Kidney (tissue), 22 donors: ENCODE data around the gene CHST10. TPM values are rescaled to one million over a fixed set of nuclear protein-coding genes. Genes with fewer than 3 reads are reported as not detected.
"Not testable (repeated sequence)": the region's sequence is repeated elsewhere in the genome, so short reads cannot be mapped to it uniquely, and the experiment has no call there.

Experiments
- DNase-seq, 5 donors: peaks; one replicate each; pipeline ENCODE4 v3.0.0-alpha.2; 2013 to 2020
- FAIRE-seq: peaks from 2 replicates; lab custom pipeline; 2012; peaks lifted over from hg19 to GRCh38; lab: Jason Lieb, UNC
- H3K27ac ChIP-seq, 2 donors: one replicate each; pipeline ENCODE4 v1.7.0; 2013; ENCODE audit warnings: low read depth in 2 of 2, low read length in 2 of 2, inconsistent platforms in 1 of 2
- H3K27me3 ChIP-seq: one replicate; pipeline ENCODE4 v1.7.1; 2013; ENCODE audit warnings: low read length, inconsistent platforms; ENCODE audit not compliant: control insufficient read depth, insufficient read depth
- H3K36me3 ChIP-seq, 3 donors: one replicate each; pipeline versions ENCODE4 v1.7.0 to v1.7.1; 2013; ENCODE audit warnings: low read length in 3 of 3, control low read depth in 1 of 3, inconsistent platforms in 1 of 3; ENCODE audit not compliant: insufficient read depth in 3 of 3, control insufficient read depth in 2 of 3
- H3K4me1 ChIP-seq, 3 donors: one replicate each; pipeline versions ENCODE4 v1.7.0 to v1.7.1; 2013; ENCODE audit warnings: low read length in 3 of 3, inconsistent platforms in 1 of 3, low read depth in 1 of 3; ENCODE audit not compliant: control insufficient read depth in 2 of 3, insufficient read depth in 2 of 3
- H3K4me3 ChIP-seq, 3 donors: one replicate each; pipeline versions ENCODE4 v1.7.0 to v1.8.1; 2013; ENCODE audit warnings: low read length in 3 of 3, control low read depth in 1 of 3, inconsistent platforms in 1 of 3
- H3K9ac ChIP-seq, 3 donors: one replicate each; pipeline versions ENCODE4 v1.7.0 to v1.7.1; 2013; ENCODE audit warnings: low read length in 3 of 3, control low read depth in 1 of 3, inconsistent platforms in 1 of 3
- H3K9me3 ChIP-seq, 3 donors: one replicate each; pipeline versions ENCODE4 v1.7.0 to v1.7.1; 2013; ENCODE audit warnings: low read length in 3 of 3, control low read depth in 1 of 3, inconsistent platforms in 1 of 3; ENCODE audit not compliant: control insufficient read depth in 2 of 3, insufficient read depth in 1 of 3
- CTCF ChIP-seq: IDR thresholded peaks from 3 replicates; pipeline ENCODE4 v1.5.1; 2012; ENCODE audit warnings: mild to moderate bottlenecking, moderate library complexity, borderline replicate concordance; ENCODE audit not compliant: insufficient read depth; ENCODE audit errors: extremely low read depth
- intact Hi-C: fragments of 100-400 bp; cut with DNase I; formaldehyde crosslinking; loops from one replicate; pipeline ENCODE4 v1.11.1; 2022
- long read RNA-seq, 10 donors: library from polyadenylated mRNA in 1 of 10; unstranded in 1 of 10; transcript quantifications; one replicate each; pipeline ENCODE4 v2.0.0 and lab custom pipeline, GENCODE V29; 2021 to 2026
- polyA plus RNA-seq: library from polyadenylated mRNA; stranded (reverse); fragments of 350-450 nt; fragmentation: Illumina TruSeq; extraction: RNeasy Lipid Tissue Mini Kit (QIAGEN cat#74804); gene quantifications from one replicate; pipeline ENCODE4 v1.2.3, GENCODE V29; 2014; ENCODE audit warnings: low read depth, low replicate concordance; ENCODE audit not compliant: insufficient read depth
- total RNA-seq: library from RNA; stranded (reverse); fragmentation: NEBNext Ultra II Directional; extraction: Animal tissue kit (Norgen Biotek cat#: 25700); gene quantifications from one replicate; pipeline ENCODE4 v1.2.1, GENCODE V29; 2021
- donor health status: control.
- donor health status: control.
- donor health status: control.
- donor health status: control.
- donor health status: control.
- donor health status: DM: yes; HTN: yes; CAD: no.
- donor health status: Normal renal cell carcinoma (clear cell type).

Gene CHST10, protein sequence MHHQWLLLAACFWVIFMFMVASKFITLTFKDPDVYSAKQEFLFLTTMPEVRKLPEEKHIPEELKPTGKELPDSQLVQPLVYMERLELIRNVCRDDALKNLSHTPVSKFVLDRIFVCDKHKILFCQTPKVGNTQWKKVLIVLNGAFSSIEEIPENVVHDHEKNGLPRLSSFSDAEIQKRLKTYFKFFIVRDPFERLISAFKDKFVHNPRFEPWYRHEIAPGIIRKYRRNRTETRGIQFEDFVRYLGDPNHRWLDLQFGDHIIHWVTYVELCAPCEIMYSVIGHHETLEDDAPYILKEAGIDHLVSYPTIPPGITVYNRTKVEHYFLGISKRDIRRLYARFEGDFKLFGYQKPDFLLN
- total RNA-seq (7.1 TPM), polyA plus RNA-seq (6.2 TPM)
- long read RNA-seq, donor 1, partial matches to known transcripts: 0 of 4 reads
- long read RNA-seq, donor 1, other reads (novel, unspliced or antisense): 0 of 4 reads
- long read RNA-seq, donor 2, partial matches to known transcripts: 0 of 2 reads
- long read RNA-seq, donor 2, other reads (novel, unspliced or antisense): 0 of 2 reads
- long read RNA-seq, donor 3, partial matches to known transcripts: 0 of 2 reads
- long read RNA-seq, donor 3, other reads (novel, unspliced or antisense): 0 of 2 reads
- long read RNA-seq, donor 4, partial matches to known transcripts: 0 of 2 reads
- long read RNA-seq, donor 4, other reads (novel, unspliced or antisense): 0 of 2 reads
- long read RNA-seq, donor 5: 0 reads
- long read RNA-seq, donor 6, partial matches to known transcripts: 0 of 1 reads
- long read RNA-seq, donor 6, other reads (novel, unspliced or antisense): 0 of 1 reads
- long read RNA-seq, donor 7, transcript CHST10-201 (7 exons, 2,842 nt): major isoform, 16 of 26 reads
- long read RNA-seq, donor 7, partial matches to known transcripts: 2 of 26 reads
- long read RNA-seq, donor 7, other reads (novel, unspliced or antisense): 8 of 26 reads
- long read RNA-seq, donor 8, partial matches to known transcripts: 0 of 3 reads
- long read RNA-seq, donor 8, other reads (novel, unspliced or antisense): 0 of 3 reads
- long read RNA-seq, donor 9, partial matches to known transcripts: 0 of 1 reads
- long read RNA-seq, donor 9, other reads (novel, unspliced or antisense): 0 of 1 reads
- long read RNA-seq, donor 10, partial matches to known transcripts: 0 of 3 reads
- long read RNA-seq, donor 10, other reads (novel, unspliced or antisense): 0 of 3 reads

DNA sequence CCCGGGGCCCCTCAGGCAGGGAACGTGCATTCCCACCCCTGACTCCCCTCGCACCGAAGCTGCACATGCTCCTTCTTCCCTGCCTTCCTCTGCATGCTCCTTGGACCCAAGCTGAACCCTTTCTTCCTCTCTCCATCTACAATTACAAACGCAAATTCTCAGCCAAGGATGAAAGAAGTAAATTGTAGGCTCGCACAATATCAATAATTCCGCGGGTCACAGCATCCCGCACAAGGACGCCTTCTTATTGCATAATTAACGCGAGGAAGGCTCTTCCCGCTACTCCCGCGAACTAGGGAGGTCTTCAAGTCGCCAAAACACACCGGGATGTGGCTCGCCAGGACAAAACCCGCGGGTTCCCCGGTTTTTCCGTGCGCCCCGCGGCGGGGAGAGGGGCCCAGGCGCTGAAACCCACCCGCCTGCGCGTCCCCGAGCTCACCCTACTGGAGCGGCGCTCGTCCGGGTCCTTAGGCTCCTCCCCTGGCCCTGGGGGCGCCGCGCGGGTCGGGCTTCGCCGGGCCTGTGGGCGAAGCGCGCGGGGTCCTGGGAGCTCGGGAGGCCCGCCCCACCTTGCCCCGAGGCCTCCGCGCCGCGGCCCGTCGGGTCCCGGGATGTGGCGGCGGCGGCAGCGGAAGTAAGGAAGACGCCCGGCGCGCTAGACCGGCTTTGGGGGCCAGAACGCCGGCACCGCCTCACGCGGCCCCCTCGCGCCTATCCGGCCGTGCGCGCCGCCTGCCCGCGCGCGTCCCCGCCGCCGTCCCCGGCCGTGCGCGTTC lies at the start of gene CHST10:
Gene CHST10 (minus strand): TSS at position 734 of the 776 bp plus-strand sequence. CDS start 10,993 bp downstream, outside the sequence.
- no peak within 1 kb of the TSS for H3K27ac ChIP-seq
- H3K9ac ChIP-seq: peak within 1 kb of the TSS; percentile 50 to 77 (median 63)
- TF ChIP-seq CTCF: no peak
- no peaks in the 10 kb centered on the region for H3K27me3 ChIP-seq
- H3K4me3 ChIP-seq: peak within 1 kb of the TSS; percentile 71 to 91 (median 87)
- FAIRE-seq: no peak
- no peaks in the 10 kb centered on the region for H3K9me3 ChIP-seq
- DNase-seq: peak; percentile 81 to 94 (median 86)
- intact Hi-C loops: no loop called here
- H3K4me1 ChIP-seq: peaks cover 0 to 6% (median 5%) of the 10 kb centered on the region in 3 donors
- H3K36me3 ChIP-seq: no peaks in the 10 kb centered on the region

- peaks cover 0 to 10% (median 2%) of the 10 kb centered on the region in 3 donors for H3K9me3 ChIP-seq
- no peaks in the 10 kb centered on the region for H3K36me3 ChIP-seq
- H3K9ac ChIP-seq: no peak overlapping the region
- H3K4me3 ChIP-seq: no peak overlapping the region
- intact Hi-C loops: no loop called here
- DNase-seq: no peak
- TF ChIP-seq CTCF: no peak
- no peaks in the 10 kb centered on the region for H3K27me3 ChIP-seq
- H3K27ac ChIP-seq: no peak overlapping the region
- no peaks in the 10 kb centered on the region for H3K4me1 ChIP-seq
- FAIRE-seq: no peak
Observed at GRCh38 chr2:100460904-100461530, 43.5 kb upstream of the CHST10 start.

GRCh38 chr2:100456357-100456756 lies 38.9 kb upstream of the CHST10 start:
- H3K27me3 ChIP-seq, DNase-seq, FAIRE-seq, H3K36me3 ChIP-seq, H3K9me3 ChIP-seq, H3K9ac ChIP-seq, H3K27ac ChIP-seq, intact Hi-C loops, H3K4me1 ChIP-seq, H3K4me3 ChIP-seq: not testable (repeated sequence)
